ENCODE results near the gene FGF18.

Gene FGF18

GRCh38 chr5:171422495-171422894 lies 3.0 kb downstream of the FGF18 start:
- no peak overlapping the region for H3K4me3 ChIP-seq (ENCODE audit: low read depth, low read length)

- H3K4me3 ChIP-seq (ENCODE audit: low read depth, low read length), result no peak overlapping the region
Measured at GRCh38 chr5:171422902-171423663, 3.6 kb downstream of the FGF18 start.

GRCh38 chr5:171424726-171425125 lies 5.3 kb downstream of the FGF18 start:
- H3K4me3 ChIP-seq (ENCODE audit: low read depth, low read length), result no peak overlapping the region

- no peak overlapping the region for H3K4me3 ChIP-seq (ENCODE audit: low read depth, low read length)
Measured at GRCh38 chr5:171425596-171426244, 6.3 kb downstream of the FGF18 start.

- H3K4me3 ChIP-seq (ENCODE audit: low read depth, low read length), result no peak overlapping the region
Measured at GRCh38 chr5:171426266-171426665, 6.8 kb downstream of the FGF18 start.

- H3K4me3 ChIP-seq (ENCODE audit: low read depth, low read length), result no peak overlapping the region
Measured at GRCh38 chr5:171426680-171427079, 7.2 kb downstream of the FGF18 start.

GRCh38 chr5:171427318-171428167 lies 8.1 kb downstream of the FGF18 start:
- no peak overlapping the region for H3K4me3 ChIP-seq (ENCODE audit: low read depth, low read length)

GRCh38 chr5:171428168-171428696 lies 8.8 kb downstream of the FGF18 start:
- H3K4me3 ChIP-seq (ENCODE audit: low read depth, low read length), result no peak overlapping the region

GRCh38 chr5:171428809-171429542 lies 9.5 kb downstream of the FGF18 start:
- no peak overlapping the region for H3K4me3 ChIP-seq (ENCODE audit: low read depth, low read length)

GRCh38 chr5:171429543-171429910 lies 10.1 kb downstream of the FGF18 start:
- H3K4me3 ChIP-seq (ENCODE audit: low read depth, low read length), result no peak overlapping the region

GRCh38 chr5:171431251-171431777 lies 11.9 kb downstream of the FGF18 start:
- H3K4me3 ChIP-seq (ENCODE audit: low read depth, low read length), result no peak overlapping the region

GRCh38 chr5:171432076-171432475 lies 12.6 kb downstream of the FGF18 start:
- no peak overlapping the region for H3K4me3 ChIP-seq (ENCODE audit: low read depth, low read length)

- no peak overlapping the region for H3K4me3 ChIP-seq (ENCODE audit: low read depth, low read length)
Measured at GRCh38 chr5:171432583-171433351, 13.3 kb downstream of the FGF18 start.

- no peak overlapping the region for H3K4me3 ChIP-seq (ENCODE audit: low read depth, low read length)
Measured at GRCh38 chr5:171433352-171433698, 13.9 kb downstream of the FGF18 start.

- H3K4me3 ChIP-seq (ENCODE audit: low read depth, low read length), result no peak overlapping the region
Measured at GRCh38 chr5:171433982-171434676, 14.7 kb downstream of the FGF18 start.

GRCh38 chr5:171434874-171435273 lies 15.4 kb downstream of the FGF18 start:
- no peak overlapping the region for H3K4me3 ChIP-seq (ENCODE audit: low read depth, low read length)

- H3K4me3 ChIP-seq (ENCODE audit: low read depth, low read length), result no peak overlapping the region
Measured at GRCh38 chr5:171435908-171436307, 16.5 kb downstream of the FGF18 start.

GRCh38 chr5:171436804-171437285 lies 17.4 kb downstream of the FGF18 start:
- H3K4me3 ChIP-seq (ENCODE audit: low read depth, low read length), result no peak overlapping the region

GRCh38 chr5:171437286-171437821 lies 17.9 kb downstream of the FGF18 start:
- H3K4me3 ChIP-seq (ENCODE audit: low read depth, low read length), result no peak overlapping the region
